Activated CD8-positive, alpha-beta memory T cell treated with anti-CD3 and anti-CD28 coated beads, Interleukin-2, amount 50 U/mL, for 4 hours (primary cell): ENCODE measurements around the gene SHISA5.

Experiments
- DNase-seq: peaks from one replicate; pipeline ENCODE4 v3.0.0-alpha.2; 2020

Gene SHISA5

DNA sequence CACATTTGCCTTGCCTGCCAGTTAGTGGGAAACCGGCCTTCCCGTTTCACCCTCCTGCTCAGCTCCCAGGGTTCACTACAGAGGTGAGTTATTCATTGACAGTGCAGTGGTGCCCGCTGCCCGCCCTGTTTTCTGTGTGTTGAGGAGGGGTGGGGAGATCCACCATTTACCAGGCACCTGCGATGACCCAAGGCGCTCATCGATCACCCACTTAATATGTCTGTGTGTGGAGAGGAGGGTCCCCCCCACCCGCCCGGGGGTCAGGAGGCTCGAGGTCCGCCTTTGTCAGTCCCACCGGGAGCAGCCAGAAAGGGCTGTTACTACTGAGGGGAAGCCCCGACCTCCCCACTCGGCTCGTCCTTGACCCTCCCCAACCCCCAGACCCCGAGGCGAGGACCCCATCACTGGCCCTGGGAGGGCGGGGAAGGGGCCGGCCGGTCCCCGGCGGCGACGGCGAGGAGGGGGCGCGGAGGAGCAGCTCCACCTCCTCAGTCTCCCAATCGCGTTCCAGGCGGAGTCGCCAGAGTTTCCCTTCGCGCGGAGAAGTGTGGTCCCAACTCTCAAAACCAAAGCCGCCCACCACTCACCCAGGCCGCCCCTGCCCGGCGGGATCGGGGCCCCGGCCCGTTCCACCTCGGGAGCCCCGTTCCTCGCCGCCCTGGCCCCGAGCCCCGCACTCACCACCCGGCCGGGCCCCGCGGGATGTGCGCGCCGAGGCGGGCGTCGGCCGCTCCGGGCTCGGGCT, 75.2 kb downstream of the SHISA5 start:
- DNase-seq, result no peak

- DNase-seq, result no peak
Measured at GRCh38 chr3:48428088-48428571, 75.8 kb downstream of the SHISA5 start.

- DNase-seq, result no peak
Measured at GRCh38 chr3:48427630-48427962, 76.4 kb downstream of the SHISA5 start.

GRCh38 chr3:48426944-48427629, 76.9 kb downstream of the SHISA5 start:
- DNase-seq, result no peak

DNA sequence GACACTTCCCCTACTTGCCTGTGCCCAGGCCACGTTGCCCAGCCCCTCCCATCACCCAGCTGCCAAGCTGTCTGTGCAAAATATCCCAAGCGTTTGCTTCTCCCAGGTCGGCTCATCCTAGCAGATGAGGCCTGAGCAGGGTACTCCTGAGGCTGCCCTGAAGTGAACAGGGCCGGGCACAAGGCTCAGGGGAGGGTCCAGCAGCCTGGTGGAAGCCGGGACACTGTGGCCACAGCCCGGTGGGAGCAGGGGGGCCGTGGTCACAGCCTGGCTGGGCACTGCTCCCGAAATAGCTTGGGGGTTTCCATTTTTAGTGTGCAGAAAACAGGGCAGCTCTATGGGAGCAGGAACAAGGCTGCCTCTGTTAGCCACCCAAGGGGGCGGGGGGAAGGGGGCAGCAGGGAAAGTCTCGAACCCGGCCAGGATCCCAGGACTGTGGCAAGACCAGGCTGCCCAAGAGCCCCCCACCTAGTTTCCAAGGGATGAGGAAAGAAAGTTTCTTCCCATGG, 77.5 kb downstream of the SHISA5 start:
- no peak for DNase-seq

- no peak for DNase-seq
Measured at GRCh38 chr3:48425281-48425812, 78.6 kb downstream of the SHISA5 start.

- no peak for DNase-seq
Measured at GRCh38 chr3:48423883-48424695, 79.9 kb downstream of the SHISA5 start.

- DNase-seq, result no peak
Measured at GRCh38 chr3:48423241-48423882, 80.6 kb downstream of the SHISA5 start.

DNA sequence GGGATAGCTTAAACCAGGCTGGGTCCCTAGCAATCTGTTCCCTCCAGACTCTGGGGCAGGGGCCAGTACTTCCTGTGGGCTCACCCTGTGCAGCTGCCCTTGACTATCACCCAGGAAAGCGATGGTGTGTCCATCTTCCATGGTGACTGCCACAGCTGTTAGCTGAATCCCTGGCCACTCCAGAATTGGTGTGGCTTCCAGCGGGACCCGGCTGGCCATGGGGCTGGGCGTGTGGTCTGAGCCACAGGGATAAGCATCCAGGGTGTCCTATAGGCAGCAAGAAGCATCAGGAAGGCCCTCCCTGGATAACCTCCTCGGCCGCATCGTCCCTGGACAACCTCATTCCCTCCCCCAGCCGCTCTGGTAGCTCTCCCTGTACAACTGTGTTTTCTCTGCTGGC, 81.3 kb downstream of the SHISA5 start:
- no peak for DNase-seq

DNA sequence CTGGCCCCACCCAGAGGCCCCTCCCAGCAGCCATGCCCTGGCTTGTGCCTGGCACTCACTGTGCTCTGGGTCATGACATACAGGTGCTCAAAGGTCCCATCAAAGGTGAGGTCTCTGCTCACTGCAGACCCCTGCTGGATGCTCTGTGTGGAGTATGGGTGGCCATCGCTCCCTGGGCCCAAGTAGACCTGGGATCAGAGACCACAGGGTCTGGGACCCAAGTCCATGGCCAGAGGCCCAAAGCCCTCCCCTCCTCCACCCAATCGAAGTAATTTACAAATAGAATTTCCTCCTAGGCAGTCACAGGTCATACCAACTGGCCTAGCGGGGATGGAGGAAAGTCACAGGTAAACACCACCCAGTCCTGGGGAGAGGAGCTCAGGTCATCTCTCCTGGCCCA, 81.7 kb downstream of the SHISA5 start:
- DNase-seq, result no peak

- no peak for DNase-seq
Measured at GRCh38 chr3:48420561-48420960, 83.4 kb downstream of the SHISA5 start.

DNA sequence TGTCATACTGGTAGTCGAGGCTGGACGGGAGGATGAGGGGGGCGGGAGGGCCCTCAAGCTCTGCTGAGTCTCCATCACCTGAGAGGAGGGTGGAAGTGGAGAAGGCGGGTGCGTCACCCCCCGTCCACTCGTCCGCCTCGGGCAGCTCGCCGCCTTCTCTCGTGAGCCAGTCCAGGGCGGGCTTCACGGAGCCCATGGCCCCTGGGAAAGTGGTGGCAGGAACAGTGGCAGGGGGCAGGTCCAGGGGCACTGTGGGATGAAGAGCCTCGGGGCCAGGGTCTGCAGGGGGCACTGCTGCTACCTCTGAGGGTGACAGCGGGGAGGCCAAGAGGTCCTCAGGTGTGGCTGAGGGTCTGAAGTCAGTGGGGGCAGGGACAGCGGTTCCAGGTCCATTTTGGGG, 84.4 kb downstream of the SHISA5 start:
- DNase-seq, result no peak

DNA sequence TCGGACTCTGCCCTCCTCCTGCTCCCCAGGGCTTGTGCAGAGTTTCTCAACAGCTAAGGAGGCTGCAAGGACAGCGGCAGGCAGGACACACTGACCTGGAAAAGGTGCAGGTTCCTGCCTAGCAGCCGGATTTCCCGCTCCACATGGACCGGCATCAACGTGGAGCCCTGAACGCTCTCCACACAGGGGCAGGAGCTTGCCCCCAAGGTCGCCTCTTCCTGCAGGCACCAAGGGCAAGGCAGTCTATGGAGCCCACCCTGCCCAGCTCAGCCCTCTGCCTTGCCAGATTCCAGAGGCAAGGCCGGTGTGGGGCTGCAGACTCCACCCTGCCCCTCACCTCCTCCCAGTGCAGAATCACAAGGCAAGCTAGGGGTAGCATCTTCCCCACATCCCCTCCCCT, 84.8 kb downstream of the SHISA5 start:
- DNase-seq, result no peak

- no peak for DNase-seq
Measured at GRCh38 chr3:48418651-48419050, 85.3 kb downstream of the SHISA5 start.

DNA sequence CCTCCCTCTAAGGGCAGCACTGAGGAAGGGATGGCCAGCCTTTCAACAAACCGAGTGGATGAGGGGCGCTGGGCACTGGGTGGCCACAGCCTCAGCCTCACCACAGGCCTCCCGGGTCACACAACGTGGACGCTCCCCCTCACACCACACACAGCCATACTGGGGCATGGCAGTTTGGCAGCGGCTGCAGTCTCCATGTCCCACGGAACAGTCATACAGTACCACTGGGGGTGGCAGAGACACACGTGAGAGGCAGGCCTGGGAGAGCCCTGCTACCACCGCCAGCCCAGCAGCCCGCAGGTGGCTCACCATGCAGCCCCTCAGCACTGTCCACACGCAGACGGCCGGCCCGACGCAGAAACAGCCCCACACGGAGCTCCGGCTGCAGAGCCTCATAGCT, 85.8 kb downstream of the SHISA5 start:
- no peak for DNase-seq
